ENCODE results near the gene CNTROB. TPM values are rescaled to one million over a fixed set of nuclear protein-coding genes. Genes with fewer than 3 reads are reported as not detected.

CNTROB gene
- total RNA-seq, 2 experiments from 2014 or later, result 55.4 to 72.3 TPM

DNA sequence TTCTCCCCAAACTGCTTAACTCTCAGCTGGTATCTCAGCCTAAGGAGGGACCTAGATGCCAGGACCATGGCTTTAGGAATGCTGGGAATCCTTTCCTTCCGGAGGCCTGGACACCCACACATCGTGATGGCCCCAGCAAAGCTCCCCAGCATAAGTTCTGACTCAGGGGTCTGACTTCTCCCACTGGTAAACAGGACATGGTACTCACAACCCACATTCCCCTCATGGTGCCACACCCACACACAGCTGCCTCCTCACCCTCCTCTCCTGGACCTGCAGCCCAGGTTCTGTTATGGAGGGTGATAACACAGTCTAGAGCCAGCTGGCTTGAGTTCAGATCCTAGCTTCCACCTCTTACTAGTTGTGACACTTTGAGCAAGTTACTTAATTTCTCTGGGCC lies 15.2 kb upstream of the CNTROB start:
- no peak overlapping the region for H3K27ac ChIP-seq (ENCODE audit: low read depth, low read length, poor library complexity, severe bottlenecking)
- TF ChIP-seq, protein P1, sequence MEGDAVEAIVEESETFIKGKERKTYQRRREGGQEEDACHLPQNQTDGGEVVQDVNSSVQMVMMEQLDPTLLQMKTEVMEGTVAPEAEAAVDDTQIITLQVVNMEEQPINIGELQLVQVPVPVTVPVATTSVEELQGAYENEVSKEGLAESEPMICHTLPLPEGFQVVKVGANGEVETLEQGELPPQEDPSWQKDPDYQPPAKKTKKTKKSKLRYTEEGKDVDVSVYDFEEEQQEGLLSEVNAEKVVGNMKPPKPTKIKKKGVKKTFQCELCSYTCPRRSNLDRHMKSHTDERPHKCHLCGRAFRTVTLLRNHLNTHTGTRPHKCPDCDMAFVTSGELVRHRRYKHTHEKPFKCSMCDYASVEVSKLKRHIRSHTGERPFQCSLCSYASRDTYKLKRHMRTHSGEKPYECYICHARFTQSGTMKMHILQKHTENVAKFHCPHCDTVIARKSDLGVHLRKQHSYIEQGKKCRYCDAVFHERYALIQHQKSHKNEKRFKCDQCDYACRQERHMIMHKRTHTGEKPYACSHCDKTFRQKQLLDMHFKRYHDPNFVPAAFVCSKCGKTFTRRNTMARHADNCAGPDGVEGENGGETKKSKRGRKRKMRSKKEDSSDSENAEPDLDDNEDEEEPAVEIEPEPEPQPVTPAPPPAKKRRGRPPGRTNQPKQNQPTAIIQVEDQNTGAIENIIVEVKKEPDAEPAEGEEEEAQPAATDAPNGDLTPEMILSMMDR (conservative IDR thresholded peaks at IDR 0.05; ENCODE audit: low read length), result no peak
- no peak for TF ChIP-seq EZH2phosphoT487 (IDR thresholded peaks at IDR 0.05; ENCODE audit: borderline replicate concordance, low read depth, low read length)
- H3K4me1 ChIP-seq (ENCODE audit: insufficient read depth, low read length, poor library complexity, severe bottlenecking), result peaks cover 36% of the 10 kb centered on the region
- H3K9me2 ChIP-seq (ENCODE audit: insufficient read depth, low read length), result no peaks in the 10 kb centered on the region
- H3K36me3 ChIP-seq (ENCODE audit: insufficient read depth, low read length), result peaks cover 18% of the 10 kb centered on the region; the same call in 1 of the 2 replicates
- peak overlapping the region; percentile 100; the same call in 1 of the 2 replicates for H3K4me2 ChIP-seq (ENCODE audit: low read length)
- H2AFZ ChIP-seq (ENCODE audit: low read length), result peak overlapping the region; percentile 81; the same call in 1 of the 2 replicates
- no TSS peak for BruUV-seq (replicated peaks)
- intact Hi-C loops (cut with micrococcal nuclease; ENCODE audit: unreplicated experiment), result no loop called here
- ChIA-PET POLR2A (interaction anchor here (1.2 to 2.1 kb wide), 3 partner anchors 15 to 22 kb away, joined by 4 to 5 read pairs (median 5); partner anchors contain the start of genes CNTROB and TRAPPC1), CTCF (ENCODE audit: unreplicated experiment) (interaction anchor here (1.8 kb wide), 1 partner anchor 72 kb away, joined by 4 read pairs; no protein-coding TSS in a partner anchor)
- H3K4me3 ChIP-seq (ENCODE audit: low read depth, low read length, poor library complexity, severe bottlenecking), result no peak overlapping the region
- H3K9me3 ChIP-seq (ENCODE audit: low read length), result no peaks in the 10 kb centered on the region
- no peak for DNase-seq (ENCODE audit: low spot score)
- no peaks in the 10 kb centered on the region for H3K79me2 ChIP-seq (ENCODE audit: insufficient read depth, low read depth, low read length)
- no peaks in the 10 kb centered on the region for H4K20me1 ChIP-seq (ENCODE audit: insufficient read depth, low read length)

DNA sequence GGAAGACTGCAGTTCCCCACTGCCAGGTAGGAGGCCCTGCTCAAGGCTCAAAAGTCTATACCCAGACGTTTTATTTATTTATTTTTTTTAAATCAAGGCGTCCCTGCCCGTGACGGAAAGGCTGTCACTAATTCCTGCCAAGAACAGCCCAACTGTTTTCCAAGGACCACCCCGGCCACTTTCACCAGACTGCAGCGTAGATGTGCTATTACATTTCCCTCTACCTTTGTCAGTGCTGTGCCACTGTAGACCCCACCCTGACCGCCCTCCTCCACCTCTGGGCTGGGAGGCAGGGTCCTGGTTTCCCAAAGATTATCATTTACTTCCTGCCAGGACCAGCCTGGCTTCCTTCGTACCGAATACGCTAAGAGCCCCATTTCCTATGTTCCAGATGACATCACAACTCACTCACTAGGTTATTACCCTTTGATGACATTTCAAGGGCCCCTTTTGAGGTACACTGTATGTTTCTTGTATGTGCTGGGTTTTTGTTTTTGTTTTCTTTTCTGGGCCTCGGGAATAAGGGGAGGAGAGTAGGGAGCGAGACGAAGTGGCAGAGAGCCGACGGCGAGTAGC lies 9.6 kb upstream of the CNTROB start:
- TF ChIP-seq, protein P1 (conservative IDR thresholded peaks at IDR 0.05; ENCODE audit: low read length), result no peak
- no peak for TF ChIP-seq EZH2phosphoT487 (IDR thresholded peaks at IDR 0.05; ENCODE audit: borderline replicate concordance, low read depth, low read length)
- H3K4me1 ChIP-seq (ENCODE audit: insufficient read depth, low read length, poor library complexity, severe bottlenecking), result no peaks in the 10 kb centered on the region
- POLR2A ChIA-PET, result no interaction called here
- no peaks in the 10 kb centered on the region for H4K20me1 ChIP-seq (ENCODE audit: insufficient read depth, low read length)
- no peaks in the 10 kb centered on the region for H3K79me2 ChIP-seq (ENCODE audit: insufficient read depth, low read depth, low read length)
- H3K9me2 ChIP-seq (ENCODE audit: insufficient read depth, low read length), result no peaks in the 10 kb centered on the region
- peaks cover 3% of the 10 kb centered on the region; the same call in 1 of the 2 replicates for H3K36me3 ChIP-seq (ENCODE audit: insufficient read depth, low read length)
- TSS peak; percentile 51 for BruUV-seq (replicated peaks)
- intact Hi-C loops (cut with micrococcal nuclease; ENCODE audit: unreplicated experiment), result no loop called here
- no peak overlapping the region for H3K4me3 ChIP-seq (ENCODE audit: low read depth, low read length, poor library complexity, severe bottlenecking)
- CTCF ChIA-PET (ENCODE audit: unreplicated experiment), result no interaction called here
- no peak overlapping the region for H3K27ac ChIP-seq (ENCODE audit: low read depth, low read length, poor library complexity, severe bottlenecking)
- no peak overlapping the region; the same call in 1 of the 2 replicates for H3K4me2 ChIP-seq (ENCODE audit: low read length)
- no peaks in the 10 kb centered on the region for H3K9me3 ChIP-seq (ENCODE audit: low read length)
- DNase-seq (ENCODE audit: low spot score), result no peak
- H2AFZ ChIP-seq (ENCODE audit: low read length), result no peak overlapping the region
